HG03342 (cell line): ENCODE data around the gene HDAC11.

Experiments
- ATAC-seq: cut with Tn5 transposase; IDR thresholded peaks from one replicate; pipeline ENCODE4 v1.9.1; 2021; ENCODE audit warnings: mild to moderate bottlenecking, moderate library complexity; ENCODE audit not compliant: unreplicated experiment

Gene HDAC11

GRCh38 chr3:13539671-13540070 is 59.6 kb downstream of the HDAC11 start:
- no peak for ATAC-seq

- no peak for ATAC-seq
These were observed 60.3 kb downstream of the HDAC11 start for GRCh38 chr3:13540297-13540995.

GRCh38 chr3:13541691-13542090 is 61.6 kb downstream of the HDAC11 start:
- no peak for ATAC-seq

GRCh38 chr3:13542142-13542541 is 62.0 kb downstream of the HDAC11 start:
- no peak for ATAC-seq

- no peak for ATAC-seq
These were observed 63.1 kb downstream of the HDAC11 start for GRCh38 chr3:13543253-13543652.

GRCh38 chr3:13544293-13544831 is 64.3 kb downstream of the HDAC11 start:
- no peak for ATAC-seq

- no peak for ATAC-seq
These were observed 65.0 kb downstream of the HDAC11 start for GRCh38 chr3:13544951-13545651.

- no peak for ATAC-seq
These were observed 65.9 kb downstream of the HDAC11 start for GRCh38 chr3:13545952-13546454.

- no peak for ATAC-seq
These were observed 66.6 kb downstream of the HDAC11 start for GRCh38 chr3:13546667-13547171.

GRCh38 chr3:13547591-13548371 is 67.7 kb downstream of the HDAC11 start:
- no peak for ATAC-seq

- no peak for ATAC-seq
These were observed 68.9 kb downstream of the HDAC11 start, which contains the start of gene FBLN2 for GRCh38 chr3:13548696-13549622. FBLN2 (plus strand) TSS chr3:13549125; CDS start chr3:13570356, 21,231 bp downstream.

- no peak for ATAC-seq
These were observed 69.7 kb downstream of the HDAC11 start for GRCh38 chr3:13549623-13550422.

GRCh38 chr3:13550423-13550690 is 70.3 kb downstream of the HDAC11 start:
- no peak for ATAC-seq

- no peak for ATAC-seq
These were observed 70.8 kb downstream of the HDAC11 start for GRCh38 chr3:13550791-13551360.

- ATAC-seq = no peak
These were observed 72.9 kb downstream of the HDAC11 start for GRCh38 chr3:13552857-13553652.

GRCh38 chr3:13553686-13554085 is 73.6 kb downstream of the HDAC11 start:
- ATAC-seq = no peak

GRCh38 chr3:13555753-13556152 is 75.6 kb downstream of the HDAC11 start:
- no peak for ATAC-seq
